ENCODE data around the gene OBSCN.
"Not testable (repeated sequence)": the region's sequence is repeated elsewhere in the genome, so short reads cannot be mapped to it uniquely, and the experiment has no call there.

OBSCN gene

GRCh38 chr1:228216371-228217320 is 8.8 kb downstream of the OBSCN start:
- peaks cover 46% of the 10 kb centered on the region for H3K36me3 ChIP-seq (ENCODE audit: control insufficient read depth, insufficient read depth, low read length)
- no peaks in the 10 kb centered on the region for H3K9me3 ChIP-seq (ENCODE audit: control insufficient read depth, low read length)
- H3K4me1 ChIP-seq (ENCODE audit: control insufficient read depth, insufficient read depth, low read length, poor library complexity, severe bottlenecking) = no peaks in the 10 kb centered on the region
- H3K4me3 ChIP-seq (ENCODE audit: extremely low read depth, insufficient read depth, low read length, poor library complexity, severe bottlenecking) = no peak overlapping the region
- 94 to 95% methylated on average over 43 to 52 of the region's 53 CpGs for WGBS, 2 experiments (ENCODE audit: insufficient coverage in 2 of 2)
- no peak overlapping the region for H3K27ac ChIP-seq (ENCODE audit: low read depth, low read length, severe bottlenecking)

GRCh38 chr1:228217551-228218344 is 9.9 kb downstream of the OBSCN start:
- Histone ChIP-seq H3K4me3 (ENCODE audit: extremely low read depth, insufficient read depth, low read length, poor library complexity, severe bottlenecking) (no peak overlapping the region), H3K27ac (ENCODE audit: low read depth, low read length, severe bottlenecking) (no peak overlapping the region), H3K9me3 (ENCODE audit: control insufficient read depth, low read length) (no peaks in the 10 kb centered on the region), H3K36me3 (ENCODE audit: control insufficient read depth, insufficient read depth, low read length) (peaks cover 46% of the 10 kb centered on the region), H3K4me1 (ENCODE audit: control insufficient read depth, insufficient read depth, low read length, poor library complexity, severe bottlenecking) (no peaks in the 10 kb centered on the region)
- WGBS, 2 experiments (ENCODE audit: insufficient coverage in 2 of 2) = 87 to 94% methylated on average over 5 to 6 of the region's 14 CpGs

- Histone ChIP-seq H3K36me3 (ENCODE audit: control insufficient read depth, insufficient read depth, low read length) (peaks cover 50% of the 10 kb centered on the region), H3K9me3 (ENCODE audit: control insufficient read depth, low read length) (no peaks in the 10 kb centered on the region), H3K27ac (ENCODE audit: low read depth, low read length, severe bottlenecking) (no peak overlapping the region), H3K4me1 (ENCODE audit: control insufficient read depth, insufficient read depth, low read length, poor library complexity, severe bottlenecking) (no peaks in the 10 kb centered on the region), H3K4me3 (ENCODE audit: extremely low read depth, insufficient read depth, low read length, poor library complexity, severe bottlenecking) (no peak overlapping the region)
- 91 to 98% methylated on average over 8 to 11 of the region's 14 CpGs for WGBS, 2 experiments (ENCODE audit: insufficient coverage in 2 of 2)
Observed at GRCh38 chr1:228218513-228219244, 10.8 kb downstream of the OBSCN start.

GRCh38 chr1:228219245-228219961 is 11.6 kb downstream of the OBSCN start:
- Histone ChIP-seq H3K36me3 (ENCODE audit: control insufficient read depth, insufficient read depth, low read length) (peaks cover 55% of the 10 kb centered on the region), H3K9me3 (ENCODE audit: control insufficient read depth, low read length) (no peaks in the 10 kb centered on the region), H3K4me3 (ENCODE audit: extremely low read depth, insufficient read depth, low read length, poor library complexity, severe bottlenecking) (no peak overlapping the region), H3K4me1 (ENCODE audit: control insufficient read depth, insufficient read depth, low read length, poor library complexity, severe bottlenecking) (no peaks in the 10 kb centered on the region), H3K27ac (ENCODE audit: low read depth, low read length, severe bottlenecking) (no peak overlapping the region)
- WGBS, 2 experiments (ENCODE audit: insufficient coverage in 2 of 2) = 93 to 97% methylated on average over 15 to 16 of the region's 16 CpGs

- Histone ChIP-seq H3K36me3 (ENCODE audit: control insufficient read depth, insufficient read depth, low read length) (peaks cover 57% of the 10 kb centered on the region), H3K4me1 (ENCODE audit: control insufficient read depth, insufficient read depth, low read length, poor library complexity, severe bottlenecking) (no peaks in the 10 kb centered on the region), H3K27ac (ENCODE audit: low read depth, low read length, severe bottlenecking) (no peak overlapping the region), H3K9me3 (ENCODE audit: control insufficient read depth, low read length) (no peaks in the 10 kb centered on the region), H3K4me3 (ENCODE audit: extremely low read depth, insufficient read depth, low read length, poor library complexity, severe bottlenecking) (no peak overlapping the region)
- 93 to 95% methylated on average over 22 to 26 of the region's 28 CpGs for WGBS, 2 experiments (ENCODE audit: insufficient coverage in 2 of 2)
Observed at GRCh38 chr1:228219962-228220780, 12.3 kb downstream of the OBSCN start.

- H3K9me3 ChIP-seq (ENCODE audit: control insufficient read depth, low read length); H3K4me3 ChIP-seq (ENCODE audit: extremely low read depth, insufficient read depth, low read length, poor library complexity, severe bottlenecking); H3K4me1 ChIP-seq (ENCODE audit: control insufficient read depth, insufficient read depth, low read length, poor library complexity, severe bottlenecking); H3K27ac ChIP-seq (ENCODE audit: low read depth, low read length, severe bottlenecking): not testable (repeated sequence)
- H3K36me3 ChIP-seq (ENCODE audit: control insufficient read depth, insufficient read depth, low read length) = peaks cover 66% of the 10 kb centered on the region
- WGBS, 2 experiments (ENCODE audit: insufficient coverage in 2 of 2) = 89 to 98% methylated on average over 6 to 9 of the region's 9 CpGs
Observed at GRCh38 chr1:228221097-228221496, 13.3 kb downstream of the OBSCN start.

GRCh38 chr1:228222548-228222947 is 14.7 kb downstream of the OBSCN start:
- WGBS, 2 experiments (ENCODE audit: insufficient coverage in 2 of 2) = 91 to 94% methylated on average over 9 of the region's 11 CpGs
- Histone ChIP-seq H3K27ac (ENCODE audit: low read depth, low read length, severe bottlenecking) (no peak overlapping the region), H3K4me3 (ENCODE audit: extremely low read depth, insufficient read depth, low read length, poor library complexity, severe bottlenecking) (no peak overlapping the region), H3K36me3 (ENCODE audit: control insufficient read depth, insufficient read depth, low read length) (peaks cover 73% of the 10 kb centered on the region), H3K4me1 (ENCODE audit: control insufficient read depth, insufficient read depth, low read length, poor library complexity, severe bottlenecking) (no peaks in the 10 kb centered on the region), H3K9me3 (ENCODE audit: control insufficient read depth, low read length) (peaks cover 4% of the 10 kb centered on the region)

- H3K27ac ChIP-seq (ENCODE audit: low read depth, low read length, severe bottlenecking) = no peak overlapping the region
- H3K9me3 ChIP-seq (ENCODE audit: control insufficient read depth, low read length) = peaks cover 4% of the 10 kb centered on the region
- no peak overlapping the region for H3K4me3 ChIP-seq (ENCODE audit: extremely low read depth, insufficient read depth, low read length, poor library complexity, severe bottlenecking)
- 94 to 98% methylated on average over 16 of the region's 16 CpGs for WGBS, 2 experiments (ENCODE audit: insufficient coverage in 2 of 2)
- H3K4me1 ChIP-seq (ENCODE audit: control insufficient read depth, insufficient read depth, low read length, poor library complexity, severe bottlenecking) = peaks cover 6% of the 10 kb centered on the region
- H3K36me3 ChIP-seq (ENCODE audit: control insufficient read depth, insufficient read depth, low read length) = peaks cover 70% of the 10 kb centered on the region
Observed at GRCh38 chr1:228224198-228225164, 16.6 kb downstream of the OBSCN start.

All from mesodermal cell (in vitro differentiated cells).